ENCODE data around the gene DHRS3. TPM values are rescaled to one million over a fixed set of nuclear protein-coding genes. Genes with fewer than 3 reads are reported as not detected.
A peak's percentile ranks its signal among the peaks of the same experiment; 100 is the strongest.

The DHRS3 gene
- total RNA-seq, 1 donor from 2014 or later = 116 TPM

DNA sequence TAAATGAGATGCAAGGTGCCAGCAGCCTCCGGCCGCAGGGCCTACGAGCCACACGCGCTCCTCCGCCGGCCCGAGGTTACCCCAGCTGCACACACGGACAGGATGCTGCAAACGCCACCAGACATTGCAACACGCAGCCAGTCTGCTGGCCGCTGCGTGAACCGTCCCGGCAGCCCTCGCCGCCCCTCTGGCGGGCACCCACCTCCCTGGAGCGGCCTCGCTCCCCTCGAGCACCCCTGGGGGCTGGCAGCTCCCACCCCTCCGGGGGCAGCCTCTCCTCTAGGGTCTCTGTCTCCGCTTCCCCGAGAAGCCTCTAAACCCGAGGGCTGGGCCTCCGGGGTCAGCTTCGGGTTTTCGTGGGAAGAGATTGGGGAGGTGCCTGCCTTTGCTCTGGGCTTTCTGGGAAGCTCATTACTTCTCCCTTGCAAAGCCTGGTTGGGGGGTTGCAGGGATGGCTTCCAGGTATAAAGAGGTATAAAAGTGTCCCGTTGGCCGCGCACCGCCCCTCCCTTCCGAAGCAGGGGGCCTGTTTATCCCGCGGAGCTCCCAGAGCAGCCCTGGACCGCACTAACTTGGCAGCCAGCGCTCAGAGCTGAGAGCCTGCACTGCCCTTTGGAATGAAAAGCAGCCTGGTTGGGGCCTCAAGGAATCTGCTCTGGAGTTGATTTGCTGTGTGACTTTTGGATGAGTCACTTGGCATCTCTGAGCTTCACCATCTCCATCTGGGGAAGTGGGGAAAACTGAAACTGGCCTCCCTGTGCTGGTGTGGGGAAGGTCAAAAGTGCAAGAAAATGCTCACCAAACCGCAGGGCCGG is 21.8 kb downstream of the DHRS3 start:
- ATAC-seq = peak; percentile 83

DNA sequence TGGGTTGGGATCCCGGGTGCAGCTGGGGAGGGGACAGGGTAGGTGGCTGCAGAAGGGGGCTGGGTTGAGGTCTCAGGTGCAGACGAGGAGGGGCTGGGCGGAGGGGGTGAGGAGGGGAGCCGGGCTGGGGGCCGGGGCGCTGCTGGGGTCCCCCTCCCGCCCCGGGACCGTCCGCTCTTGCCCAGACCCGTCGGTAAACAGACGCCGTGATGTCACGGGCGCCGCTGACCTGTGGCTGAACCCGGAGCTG is 22.3 kb downstream of the DHRS3 start:
- ATAC-seq = no peak

DNA sequence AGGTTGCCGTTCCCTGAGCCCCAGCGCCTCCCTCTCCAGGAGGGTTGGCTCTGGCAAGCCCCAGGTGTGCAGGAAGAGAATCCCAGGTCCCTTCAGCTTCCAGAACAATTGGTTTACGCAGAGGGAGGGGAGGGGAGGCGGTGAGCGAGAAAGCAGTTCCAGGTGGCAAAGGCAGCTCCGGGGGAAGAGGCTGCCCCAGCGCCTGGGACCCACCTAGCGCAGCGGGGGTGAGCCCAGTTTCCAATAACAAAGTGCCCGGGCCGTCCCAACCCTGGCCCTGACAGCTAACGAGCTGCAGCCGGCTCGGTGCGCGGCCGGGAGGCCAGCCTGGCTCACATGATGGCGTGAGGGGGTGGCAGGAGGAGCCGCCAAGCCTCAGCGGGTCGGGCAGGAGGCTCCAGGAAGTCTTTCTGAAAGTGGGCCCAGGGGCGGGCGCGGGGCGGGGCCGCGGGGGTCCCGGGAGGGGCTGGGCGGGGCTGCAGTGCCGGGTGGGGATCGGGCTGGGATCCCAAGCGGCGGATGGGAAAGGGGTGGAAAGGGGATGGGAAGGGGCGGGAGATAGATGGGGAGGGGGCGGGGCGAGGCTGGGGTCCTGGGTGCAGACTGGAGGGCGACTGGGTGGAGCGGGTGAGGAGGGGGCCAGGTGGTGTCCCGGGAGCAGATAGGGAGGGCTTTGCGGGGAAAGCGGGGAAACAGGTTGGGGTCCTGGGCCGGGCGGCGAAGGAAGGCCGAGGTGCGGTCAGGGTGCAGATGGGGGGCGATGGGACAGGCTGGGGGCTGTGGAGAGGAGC is 22.8 kb downstream of the DHRS3 start:
- peak; percentile 29 for ATAC-seq

DNA sequence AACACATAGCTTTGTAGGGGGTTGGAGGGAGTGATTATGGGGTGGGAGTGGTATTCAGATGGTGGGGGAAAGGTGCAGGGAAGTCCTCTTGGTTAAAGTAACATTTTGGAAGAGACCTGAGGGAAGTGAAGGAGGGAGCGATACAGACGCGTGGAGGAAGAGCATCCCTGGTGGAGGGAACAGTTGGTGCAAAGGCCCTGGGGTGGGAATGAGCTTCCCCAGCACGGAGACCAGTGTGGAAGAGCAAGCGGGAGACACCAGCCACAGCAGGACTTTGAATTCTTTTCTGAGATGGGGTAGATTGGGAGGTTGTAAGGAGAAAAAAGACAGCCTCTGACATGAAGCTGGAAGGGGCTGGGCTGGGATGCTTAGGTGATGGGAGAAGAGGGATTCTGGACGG is 23.5 kb downstream of the DHRS3 start:
- no peak for ATAC-seq

DNA sequence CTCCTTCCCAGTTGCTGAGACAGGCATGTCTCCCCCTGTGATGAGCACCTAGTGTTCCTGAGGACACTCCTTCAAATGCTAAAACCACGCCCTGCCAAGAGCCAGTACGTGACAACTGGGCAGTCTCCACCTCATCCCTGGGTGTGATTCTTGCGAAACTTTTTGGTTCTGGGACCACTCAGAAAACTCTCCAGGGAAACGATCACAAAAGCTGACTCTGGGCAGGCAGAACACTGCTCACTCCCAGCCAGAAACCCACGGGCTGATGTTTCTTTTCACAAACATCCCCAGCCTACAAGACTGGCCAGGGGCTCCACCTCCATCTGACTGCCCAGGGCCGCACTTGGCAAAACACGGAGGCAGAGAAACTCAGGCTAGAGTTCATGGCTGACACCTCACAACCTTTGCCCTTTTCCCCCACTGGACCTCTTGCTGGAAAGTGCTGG is 24.4 kb downstream of the DHRS3 start:
- peak; percentile 47 for ATAC-seq

DNA sequence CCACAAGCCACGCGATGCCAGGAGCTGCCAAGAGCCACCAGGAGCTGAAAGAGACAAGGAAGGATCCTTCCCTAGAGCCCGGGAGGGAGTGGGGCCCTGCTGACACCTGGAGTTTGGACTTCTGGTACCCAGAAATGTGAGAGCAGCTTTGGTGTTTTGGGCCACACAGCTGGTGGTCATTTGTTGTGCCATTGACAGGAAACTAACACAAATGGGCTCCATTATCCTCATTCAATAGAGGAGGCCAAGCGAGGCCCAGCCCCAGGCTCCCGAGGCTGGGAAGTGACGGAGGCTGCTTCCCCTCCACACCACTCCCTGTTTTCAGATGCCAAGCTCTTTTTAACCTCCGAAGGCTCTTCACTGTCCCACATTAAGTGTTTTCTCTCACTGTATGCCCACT is 25.5 kb downstream of the DHRS3 start:
- ATAC-seq = no peak

DNA sequence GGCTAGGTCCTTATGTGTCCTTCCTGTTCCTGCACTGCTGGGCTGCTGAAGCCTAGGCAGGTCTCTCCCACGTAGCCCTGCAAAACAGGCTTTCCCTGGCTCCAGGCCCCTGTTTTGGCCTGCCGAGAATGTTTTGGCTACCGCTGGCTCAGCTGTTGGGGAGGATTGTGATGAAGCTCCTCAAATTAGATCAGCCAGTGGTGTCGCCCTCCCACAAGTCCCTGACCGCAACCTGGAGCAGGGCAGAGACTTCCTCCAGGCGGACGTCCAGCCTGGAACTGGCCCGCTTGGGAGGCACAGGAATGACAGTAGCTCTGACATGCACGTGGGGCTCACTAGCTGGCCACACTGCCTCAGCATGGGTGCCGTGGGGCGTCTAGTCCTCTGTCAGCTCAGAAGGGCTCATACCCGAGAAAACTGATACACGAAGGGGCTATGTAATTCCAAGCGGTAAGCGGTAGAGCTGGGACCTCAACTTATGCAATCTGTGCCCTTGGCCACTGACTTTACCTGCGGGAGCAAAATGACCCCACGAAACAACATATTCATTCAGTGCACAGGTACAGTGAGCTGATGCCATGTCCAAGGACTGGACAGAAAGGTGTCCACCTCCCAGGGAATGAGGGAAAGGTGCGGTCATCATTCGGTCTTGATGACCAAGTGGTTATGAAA is 26.6 kb downstream of the DHRS3 start:
- ATAC-seq = peak; percentile 4

DNA sequence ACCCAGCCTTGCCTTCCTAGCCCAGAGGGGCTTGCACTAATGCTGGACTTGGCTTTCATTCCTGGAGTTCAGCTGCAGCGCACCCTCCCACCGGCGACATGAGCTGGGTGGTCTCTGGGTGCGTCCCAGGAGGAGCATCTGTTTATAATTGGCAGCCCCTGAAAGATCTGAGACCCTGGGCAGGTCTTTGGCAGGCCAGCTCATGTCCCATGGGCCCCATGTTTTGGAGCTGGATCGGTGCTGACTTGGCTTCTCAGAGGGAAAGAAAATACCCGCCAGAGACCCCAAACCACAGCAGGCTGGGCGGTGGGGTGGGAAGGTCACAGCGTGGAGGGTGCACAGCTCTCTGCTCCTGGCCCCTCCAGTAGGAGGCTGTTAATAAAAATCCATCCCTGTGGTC is 29.3 kb downstream of the DHRS3 start:
- ATAC-seq = no peak

DNA sequence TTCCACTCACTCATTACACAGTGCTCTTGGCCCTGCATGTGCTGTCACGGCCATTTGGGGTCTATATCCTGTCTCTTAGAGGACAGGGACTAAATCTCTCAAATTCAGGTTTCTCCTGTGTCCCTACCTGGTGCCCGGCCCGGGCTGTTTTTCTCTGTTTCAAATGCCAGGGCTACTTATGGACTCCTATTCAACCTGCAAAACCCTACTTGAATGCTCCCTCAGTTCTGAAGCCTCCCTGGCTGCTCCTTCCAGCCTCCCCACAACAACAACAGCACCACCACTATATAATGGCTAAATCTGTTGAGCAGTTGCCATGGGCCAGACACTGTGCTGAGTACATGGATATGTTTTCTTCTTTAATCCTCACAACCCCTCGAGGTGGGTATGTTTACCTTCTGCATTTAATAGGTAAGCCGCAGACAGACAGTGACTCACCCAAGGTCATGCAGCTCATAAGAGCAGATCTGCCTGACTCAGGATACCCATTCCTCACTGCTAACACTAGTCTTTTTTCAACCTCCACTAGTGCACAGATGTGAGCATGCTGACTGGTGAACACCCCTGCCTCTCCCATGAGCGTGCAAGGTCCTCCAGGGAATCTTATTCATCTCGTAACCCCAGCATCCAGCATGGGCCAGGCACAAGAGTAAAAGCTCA is 29.9 kb downstream of the DHRS3 start:
- peak; percentile 53 for ATAC-seq

DNA sequence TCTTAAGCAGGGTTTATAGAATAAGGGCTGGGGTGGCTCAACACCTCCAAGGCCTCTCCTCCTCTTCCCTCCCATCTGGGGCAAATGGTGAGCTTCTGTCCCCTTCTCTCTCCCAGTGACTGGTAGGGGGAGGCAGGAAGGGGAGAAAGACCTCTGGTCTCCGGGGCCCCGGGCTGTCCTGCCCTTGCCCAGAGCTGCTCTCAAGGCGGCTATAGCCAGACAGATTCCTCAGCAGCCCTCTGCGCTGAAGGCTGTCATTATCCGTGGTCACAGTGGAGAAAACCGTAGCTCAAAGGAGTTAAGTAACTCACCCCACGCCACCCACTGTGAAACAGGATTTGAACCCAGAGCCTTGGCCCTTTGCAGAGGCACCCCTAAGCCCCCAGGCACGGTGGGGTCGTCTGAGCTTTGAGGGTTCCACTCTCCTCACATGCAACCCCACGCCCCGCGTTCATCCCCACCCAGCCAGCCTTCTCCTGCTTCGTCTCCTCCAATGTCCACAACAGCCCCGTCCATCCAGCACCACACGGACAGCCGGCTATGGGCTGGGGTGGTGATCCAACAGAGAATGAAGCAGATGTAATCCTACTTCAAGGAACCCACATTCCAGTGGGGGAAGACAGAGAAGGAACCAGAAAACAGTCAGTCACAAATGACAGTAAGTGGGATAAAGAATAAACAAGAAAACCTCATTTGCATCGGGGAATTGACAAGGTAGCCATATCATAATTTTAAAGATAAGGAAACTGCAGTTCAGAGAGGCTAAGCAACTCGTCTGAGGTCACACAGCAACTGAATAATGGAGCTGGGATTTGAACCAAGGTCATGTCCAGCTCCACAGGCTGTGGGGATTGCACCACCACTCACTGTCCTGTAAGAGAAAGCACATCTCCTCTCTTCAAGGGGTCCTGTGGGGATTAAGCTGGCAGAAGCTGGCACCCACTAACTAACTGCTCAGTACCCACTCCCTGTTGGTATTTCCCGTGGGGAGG is 31.8 kb downstream of the DHRS3 start:
- no peak for ATAC-seq

DNA sequence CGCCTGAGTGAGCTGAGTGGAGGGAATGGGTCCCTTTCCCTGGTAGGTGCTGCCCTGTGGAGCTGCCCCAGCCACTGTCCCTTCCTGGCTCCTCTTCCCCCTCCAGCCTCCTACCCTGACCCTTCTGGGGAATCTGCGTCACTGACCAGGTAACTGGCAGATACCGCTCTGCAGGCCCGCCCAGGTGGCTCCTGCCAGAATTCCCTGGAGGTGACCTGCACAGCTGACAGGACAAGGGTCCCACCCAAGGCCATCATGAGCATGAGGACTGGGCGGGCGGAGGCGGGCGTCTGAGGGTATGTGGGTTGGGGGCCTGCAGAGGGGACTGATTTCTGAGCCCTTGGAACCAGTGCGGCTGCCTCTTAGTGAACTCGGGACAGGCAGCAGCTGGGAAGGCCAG is 32.5 kb downstream of the DHRS3 start:
- ATAC-seq = no peak

DNA sequence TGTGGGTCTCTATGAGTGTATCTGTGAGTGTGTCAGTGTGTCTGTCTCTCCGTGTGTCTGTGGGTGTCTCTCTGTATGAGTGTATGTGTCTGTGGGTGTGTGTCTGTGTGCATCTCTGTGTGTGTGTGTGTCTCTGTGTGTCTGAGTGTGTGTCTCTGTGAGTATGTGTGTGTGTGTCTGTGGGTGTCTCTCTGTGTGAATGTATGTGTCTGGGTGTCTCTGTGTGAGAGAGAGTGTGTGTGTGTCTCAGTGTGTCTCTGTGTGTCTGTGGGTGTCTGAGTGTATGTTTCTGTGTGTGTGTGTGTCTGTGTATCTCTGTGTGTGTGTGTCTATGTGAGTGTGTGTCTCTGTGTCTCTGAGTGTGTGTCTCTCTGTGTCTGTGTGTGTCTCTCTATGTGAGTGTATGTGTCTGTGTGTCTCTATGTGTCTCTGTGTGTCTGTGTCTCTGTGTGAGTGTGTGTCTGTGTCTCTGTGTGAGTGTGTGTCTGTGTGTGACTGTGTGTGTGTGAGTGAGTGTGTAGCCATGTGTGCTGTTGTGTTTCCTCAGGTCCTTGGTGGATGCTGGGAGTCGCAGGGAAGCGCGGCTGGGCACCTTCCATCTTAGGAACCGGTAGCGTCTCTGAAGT is 33.0 kb downstream of the DHRS3 start:
- no peak for ATAC-seq

DNA sequence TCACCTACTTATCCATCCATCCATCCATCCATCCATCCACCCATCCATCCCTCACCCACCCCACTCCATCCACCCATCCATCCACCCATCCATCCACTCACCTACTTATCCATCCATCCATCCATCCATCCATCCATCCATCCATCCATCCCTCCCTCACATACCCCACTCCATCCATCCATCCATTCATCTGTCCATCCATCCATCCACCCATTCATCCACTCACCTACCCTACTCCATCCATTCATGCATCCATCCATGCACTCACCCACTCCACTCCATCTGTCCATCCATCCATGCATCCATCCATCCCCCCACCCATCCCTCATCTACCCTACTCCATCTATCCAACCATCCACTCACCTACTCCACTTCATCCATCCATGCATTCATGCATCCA is 34.5 kb downstream of the DHRS3 start:
- no peak for ATAC-seq

DNA sequence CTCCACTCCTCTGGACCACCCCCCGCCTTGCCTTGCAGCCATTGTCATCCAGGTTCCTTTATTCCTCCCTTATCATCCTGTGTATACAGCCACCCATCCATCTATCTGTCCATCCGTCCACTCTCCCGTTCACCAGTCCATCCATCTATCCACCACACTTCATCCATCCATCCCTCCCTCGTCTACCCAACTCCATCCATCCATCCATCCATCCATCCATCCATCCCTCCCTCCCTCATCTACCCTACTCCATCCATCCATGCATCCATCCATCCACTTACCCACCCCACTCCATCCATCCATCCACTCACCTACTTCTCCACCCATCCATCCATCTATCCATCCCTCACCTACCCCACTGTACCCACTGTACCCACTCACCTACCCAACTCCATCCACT is 35.4 kb downstream of the DHRS3 start:
- ATAC-seq = no peak

DNA sequence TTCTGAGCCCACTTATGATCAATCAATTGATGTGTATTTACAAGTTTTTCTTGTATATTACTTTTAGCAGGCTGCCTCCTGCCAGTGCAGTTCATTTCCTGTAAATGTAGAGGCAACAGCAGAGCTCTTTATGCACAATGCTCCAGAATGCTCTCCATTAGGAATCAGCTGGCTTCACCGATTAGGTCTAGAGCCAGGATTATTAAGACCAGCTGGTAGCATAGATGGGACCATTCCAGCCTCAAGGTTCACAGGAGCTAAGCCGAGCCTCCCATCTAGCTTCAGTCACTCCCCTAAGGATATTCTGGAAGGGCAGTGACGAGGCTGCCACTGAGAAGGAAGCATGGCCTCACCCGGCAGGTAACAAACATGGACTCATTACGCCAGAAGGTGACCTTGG is 36.8 kb downstream of the DHRS3 start:
- ATAC-seq = no peak

DNA sequence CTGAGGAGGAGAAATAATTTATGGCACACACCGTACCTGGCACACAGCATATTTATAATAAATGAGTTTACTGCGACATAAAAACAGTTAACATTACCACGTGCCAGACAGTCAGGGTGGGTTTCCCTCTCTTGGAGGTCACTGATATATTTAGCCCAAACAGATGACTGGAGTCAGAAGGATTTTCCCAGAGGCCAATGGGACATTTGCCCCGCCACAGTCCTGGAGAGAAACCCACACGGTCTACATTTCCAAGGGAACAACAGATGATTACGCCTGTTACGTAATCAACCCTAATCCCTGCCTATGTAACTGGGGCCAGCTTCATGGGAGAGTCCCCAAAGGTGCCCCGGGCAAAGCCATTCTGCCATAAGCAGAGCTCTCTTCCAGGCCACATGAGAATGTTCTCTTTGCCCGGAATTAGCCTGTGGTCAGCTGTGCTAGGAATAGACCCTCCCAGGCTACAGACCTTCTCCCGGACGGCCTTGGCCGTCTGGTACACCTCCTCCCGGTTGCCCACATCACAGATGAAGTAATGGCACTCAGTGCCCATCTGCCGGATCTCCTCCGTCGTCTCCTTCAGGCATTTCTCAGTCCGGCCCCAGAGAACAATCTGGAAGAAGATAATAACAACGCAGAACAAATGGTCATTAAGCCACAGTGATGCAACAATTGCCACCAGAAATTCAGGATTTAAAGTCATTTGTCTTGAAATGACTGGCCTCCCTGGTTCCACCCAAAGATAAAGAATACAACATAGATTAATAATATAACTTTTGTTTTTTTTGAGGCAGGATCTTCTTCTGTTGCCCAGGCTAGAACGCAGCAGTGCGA is 37.7 kb downstream of the DHRS3 start:
- ATAC-seq = peak; percentile 23

DNA sequence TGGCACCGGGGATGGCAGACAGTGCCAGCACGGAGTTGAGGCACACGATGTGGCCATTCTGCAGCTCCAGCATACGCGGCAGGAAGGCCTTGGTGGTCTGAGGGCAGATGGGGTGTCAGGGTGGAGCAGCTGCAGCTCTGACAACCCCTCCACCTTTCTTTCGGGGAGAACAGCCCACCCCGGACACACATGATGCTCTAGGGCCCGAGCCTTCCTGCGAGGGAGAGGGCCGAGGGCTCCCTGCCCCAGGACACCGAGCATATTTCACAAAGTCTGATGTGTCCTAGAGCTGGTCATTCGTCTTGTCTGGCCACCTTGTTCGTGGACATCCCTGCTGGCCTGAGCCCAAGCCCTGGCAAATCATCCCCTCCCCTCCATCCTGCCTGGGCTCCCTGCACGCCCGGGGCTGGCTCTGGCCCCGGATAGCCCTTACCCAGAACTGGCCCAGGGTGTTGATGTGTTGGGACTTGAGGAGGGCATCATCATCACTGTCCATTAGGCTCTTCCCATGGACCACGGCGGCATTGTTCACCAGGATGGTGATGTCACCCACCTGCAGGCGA is 39.1 kb downstream of the DHRS3 start:
- peak; percentile 7 for ATAC-seq

DNA sequence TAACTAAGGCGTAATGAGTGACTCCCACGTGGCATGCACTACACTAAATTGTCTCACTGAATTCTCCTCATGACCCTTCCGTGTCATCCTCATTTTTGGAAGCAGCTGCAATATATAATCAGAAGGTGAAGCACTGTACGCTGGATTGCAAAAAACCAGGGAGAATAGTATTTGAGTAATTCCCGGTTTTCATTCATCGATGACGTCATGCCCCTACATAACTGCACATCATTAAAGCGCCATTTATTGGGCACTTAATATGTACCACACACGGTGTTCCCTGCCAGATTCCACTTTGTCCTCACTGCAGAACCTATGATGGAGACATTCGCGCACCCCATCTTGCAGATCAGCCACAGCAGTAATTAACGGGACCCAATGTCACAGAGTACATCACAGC is 41.0 kb downstream of the DHRS3 start:
- no peak for ATAC-seq

DNA sequence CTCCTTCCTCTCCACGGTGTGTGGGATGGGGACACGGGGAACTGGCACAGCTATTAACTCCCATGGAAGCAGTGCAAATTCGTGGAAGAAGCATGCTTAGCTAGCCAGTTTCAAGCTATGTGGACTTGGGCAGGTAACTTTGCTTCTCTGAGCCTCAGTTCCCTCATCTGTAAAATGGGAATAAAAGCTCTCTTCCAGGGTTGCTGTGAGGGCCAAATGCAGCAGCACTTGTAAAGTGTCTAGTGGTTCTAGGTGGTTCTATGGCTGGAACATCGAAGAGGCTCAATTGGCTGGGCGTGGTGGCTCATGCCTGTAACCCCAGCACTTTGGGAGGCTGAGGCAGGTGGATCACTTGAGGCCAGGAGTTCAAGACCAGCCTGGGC is 43.3 kb downstream of the DHRS3 start:
- ATAC-seq = no peak

Data from esophagus mucosa (tissue), 1 donor.